ENCODE data around the gene RHEX.
"Not testable (repeated sequence)": the region's sequence is repeated elsewhere in the genome, so short reads cannot be mapped to it uniquely, and the experiment has no call there.

The RHEX gene, protein sequence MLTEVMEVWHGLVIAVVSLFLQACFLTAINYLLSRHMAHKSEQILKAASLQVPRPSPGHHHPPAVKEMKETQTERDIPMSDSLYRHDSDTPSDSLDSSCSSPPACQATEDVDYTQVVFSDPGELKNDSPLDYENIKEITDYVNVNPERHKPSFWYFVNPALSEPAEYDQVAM

DNA sequence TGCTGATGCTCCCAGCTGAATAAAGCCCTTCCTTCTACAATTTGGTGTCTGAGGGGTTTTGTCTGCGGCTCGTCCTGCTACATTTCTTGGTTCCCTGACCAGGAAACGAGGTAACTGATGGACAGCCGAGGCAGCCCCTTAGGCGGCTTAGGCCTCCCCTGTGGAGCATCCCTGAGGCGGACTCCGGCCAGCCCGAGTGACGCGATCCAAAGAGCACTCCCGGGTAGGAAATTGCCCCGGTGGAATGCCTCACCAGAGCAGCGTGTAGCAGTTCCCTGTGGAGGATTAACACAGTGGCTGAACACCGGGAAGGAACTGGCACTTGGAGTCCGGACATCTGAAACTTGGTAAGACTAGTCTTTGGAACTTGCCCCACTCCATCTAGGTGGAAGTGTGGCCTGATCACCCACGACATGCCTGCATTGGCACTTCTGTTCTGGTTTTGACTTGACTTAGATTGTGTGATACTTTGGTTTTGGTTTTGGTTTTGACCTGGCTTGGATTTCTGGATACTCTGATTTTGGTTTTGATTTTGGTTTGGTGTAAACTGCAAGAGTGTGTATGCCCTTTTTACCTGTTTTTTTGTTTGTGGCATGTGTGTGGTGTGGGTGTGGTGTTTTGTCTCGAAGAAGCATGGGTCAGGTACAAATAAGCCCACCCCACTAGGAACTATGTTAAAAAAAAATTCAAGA is at the start of gene RHEX:
TSS of gene RHEX (plus strand) at position 255 of the 692 bp plus-strand sequence. CDS start 44,656 bp downstream, outside the sequence.
- H3K4me3 ChIP-seq (replicated peaks in 1 of 2; ENCODE audit: low read depth in 2 of 2, low read length in 2 of 2); DNase-seq (ENCODE audit: low read depth in 2 of 2): not testable (repeated sequence)

DNA sequence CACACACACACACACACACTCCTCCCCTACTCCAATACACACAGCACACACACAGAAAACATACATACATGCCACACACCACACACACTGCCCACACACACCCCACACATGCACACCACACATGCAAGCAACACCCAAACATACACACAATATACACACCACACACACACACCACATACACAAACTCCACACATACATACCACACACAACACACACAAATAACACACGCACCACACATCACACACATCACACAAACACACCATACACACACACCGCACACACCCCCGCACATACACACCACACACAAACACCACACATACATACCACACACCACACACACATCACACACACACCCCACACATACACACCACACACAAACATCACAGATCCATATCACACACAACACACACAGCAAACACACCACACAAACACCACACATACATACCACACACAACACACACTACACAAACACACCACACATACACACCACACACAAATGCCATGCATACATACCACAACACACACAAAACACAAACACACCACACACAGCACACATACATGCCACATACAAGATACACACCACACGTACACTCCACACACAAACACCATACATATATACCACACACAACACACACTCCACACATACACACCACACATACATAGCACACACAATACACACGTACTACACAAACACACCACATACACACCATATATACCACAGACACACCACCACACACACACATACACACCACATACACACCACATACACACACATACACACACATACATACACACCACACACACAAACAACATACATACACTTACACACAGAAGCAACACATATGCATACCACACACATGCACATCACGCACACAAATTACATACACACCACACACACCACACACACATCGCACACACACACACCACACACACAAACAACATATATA is 48.8 kb upstream of the RHEX start:
- no peak for DNase-seq (ENCODE audit: low read depth in 2 of 2)
- TF ChIP-seq, protein P1, sequence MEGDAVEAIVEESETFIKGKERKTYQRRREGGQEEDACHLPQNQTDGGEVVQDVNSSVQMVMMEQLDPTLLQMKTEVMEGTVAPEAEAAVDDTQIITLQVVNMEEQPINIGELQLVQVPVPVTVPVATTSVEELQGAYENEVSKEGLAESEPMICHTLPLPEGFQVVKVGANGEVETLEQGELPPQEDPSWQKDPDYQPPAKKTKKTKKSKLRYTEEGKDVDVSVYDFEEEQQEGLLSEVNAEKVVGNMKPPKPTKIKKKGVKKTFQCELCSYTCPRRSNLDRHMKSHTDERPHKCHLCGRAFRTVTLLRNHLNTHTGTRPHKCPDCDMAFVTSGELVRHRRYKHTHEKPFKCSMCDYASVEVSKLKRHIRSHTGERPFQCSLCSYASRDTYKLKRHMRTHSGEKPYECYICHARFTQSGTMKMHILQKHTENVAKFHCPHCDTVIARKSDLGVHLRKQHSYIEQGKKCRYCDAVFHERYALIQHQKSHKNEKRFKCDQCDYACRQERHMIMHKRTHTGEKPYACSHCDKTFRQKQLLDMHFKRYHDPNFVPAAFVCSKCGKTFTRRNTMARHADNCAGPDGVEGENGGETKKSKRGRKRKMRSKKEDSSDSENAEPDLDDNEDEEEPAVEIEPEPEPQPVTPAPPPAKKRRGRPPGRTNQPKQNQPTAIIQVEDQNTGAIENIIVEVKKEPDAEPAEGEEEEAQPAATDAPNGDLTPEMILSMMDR (IDR thresholded peaks at IDR 0.05; ENCODE audit: low read depth, low read length) = no peak
- no peak overlapping the region for H3K4me3 ChIP-seq (replicated peaks in 1 of 2; ENCODE audit: low read depth in 2 of 2, low read length in 2 of 2)

DNA sequence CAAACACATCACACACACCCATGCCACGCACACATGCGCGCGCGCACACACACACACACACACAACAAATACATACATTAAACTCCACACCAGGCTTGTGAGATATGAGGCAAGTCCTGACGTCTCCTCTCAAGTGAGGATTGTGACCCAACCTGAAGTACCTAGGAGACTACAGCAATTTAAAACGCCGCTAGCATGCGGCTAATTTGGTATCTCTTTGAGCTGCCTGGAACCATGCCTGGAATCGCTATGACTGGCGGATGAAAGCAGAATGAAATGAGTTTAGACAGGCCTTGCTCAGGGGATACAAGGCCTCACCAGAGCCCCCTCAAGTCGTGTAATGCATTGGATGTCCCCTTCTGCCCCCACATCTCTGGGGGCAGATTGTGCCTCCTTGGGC is 48.1 kb upstream of the RHEX start:
- DNase-seq (ENCODE audit: low read depth in 2 of 2) = no peak
- TF ChIP-seq, protein P1 (IDR thresholded peaks at IDR 0.05; ENCODE audit: low read depth, low read length) = no peak
- no peak overlapping the region for H3K4me3 ChIP-seq (replicated peaks in 1 of 2; ENCODE audit: low read depth in 2 of 2, low read length in 2 of 2)

DNA sequence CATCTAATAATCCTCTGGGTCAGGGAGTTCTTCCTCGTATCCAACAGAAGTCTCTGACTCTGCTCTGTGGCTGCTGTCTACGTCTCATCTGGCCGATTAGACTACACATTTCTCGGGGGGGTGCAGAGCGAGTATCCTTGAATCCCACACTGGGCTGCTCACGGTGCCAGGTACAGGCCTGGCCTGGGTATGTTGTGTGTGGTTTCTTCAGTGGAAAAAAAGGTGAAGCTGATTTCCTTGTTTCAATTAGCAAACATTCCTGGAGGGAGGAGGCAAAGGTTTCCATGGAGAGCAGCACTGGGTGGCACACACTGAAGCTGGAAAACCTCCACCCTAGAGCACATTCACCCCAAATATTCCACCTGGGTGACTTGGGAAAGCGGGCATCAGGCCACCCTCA is 47.7 kb upstream of the RHEX start:
- TF ChIP-seq, protein P1 (IDR thresholded peaks at IDR 0.05; ENCODE audit: low read depth, low read length) = no peak
- no peak overlapping the region for H3K4me3 ChIP-seq (replicated peaks in 1 of 2; ENCODE audit: low read depth in 2 of 2, low read length in 2 of 2)
- DNase-seq (ENCODE audit: low read depth in 2 of 2) = no peak

DNA sequence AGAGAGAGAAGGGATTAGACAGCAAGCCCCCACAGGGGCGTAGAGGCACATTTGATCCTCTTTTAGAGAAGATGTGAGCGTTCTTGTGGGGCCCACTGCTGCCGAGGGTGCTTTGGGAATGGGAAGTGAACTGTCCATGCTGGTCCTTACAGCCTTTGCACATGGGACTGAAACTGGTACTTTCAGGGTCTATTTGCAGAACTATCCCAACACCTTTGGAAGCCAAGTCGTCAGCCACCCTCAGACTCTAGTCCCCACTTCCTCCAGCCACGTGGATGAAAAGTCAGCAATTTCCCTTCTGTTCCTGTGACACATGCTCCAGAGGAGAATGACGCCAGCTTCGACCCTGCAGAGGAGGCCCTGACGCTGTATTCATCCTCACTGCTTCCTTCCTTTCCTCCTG is 47.2 kb upstream of the RHEX start:
- no peak for DNase-seq (ENCODE audit: low read depth in 2 of 2)
- H3K4me3 ChIP-seq (replicated peaks in 1 of 2; ENCODE audit: low read depth in 2 of 2, low read length in 2 of 2) = no peak overlapping the region
- TF ChIP-seq, protein P1 (IDR thresholded peaks at IDR 0.05; ENCODE audit: low read depth, low read length) = no peak

DNA sequence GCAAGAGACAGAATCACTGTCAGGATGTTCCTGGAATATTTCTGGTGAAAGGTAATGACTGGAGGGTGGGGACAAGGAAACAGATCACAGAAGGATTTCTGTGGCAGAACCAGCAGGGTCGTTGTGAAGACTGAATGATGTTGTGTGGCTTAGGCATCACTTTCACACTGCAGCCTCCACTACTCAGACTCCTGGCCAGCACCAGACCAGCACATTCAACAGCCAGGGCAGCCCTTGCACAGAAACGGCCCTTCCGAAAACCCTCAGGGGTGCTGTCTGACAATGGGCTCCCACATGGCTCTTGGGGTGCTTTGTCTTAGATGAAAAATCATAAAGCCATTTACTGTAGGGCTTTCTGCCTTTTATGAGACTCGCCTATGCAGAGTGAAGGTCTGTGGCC is 46.0 kb upstream of the RHEX start:
- TF ChIP-seq, protein P1 (IDR thresholded peaks at IDR 0.05; ENCODE audit: low read depth, low read length) = no peak
- H3K4me3 ChIP-seq (replicated peaks in 1 of 2; ENCODE audit: low read depth in 2 of 2, low read length in 2 of 2) = no peak overlapping the region
- DNase-seq (ENCODE audit: low read depth in 2 of 2) = no peak

DNA sequence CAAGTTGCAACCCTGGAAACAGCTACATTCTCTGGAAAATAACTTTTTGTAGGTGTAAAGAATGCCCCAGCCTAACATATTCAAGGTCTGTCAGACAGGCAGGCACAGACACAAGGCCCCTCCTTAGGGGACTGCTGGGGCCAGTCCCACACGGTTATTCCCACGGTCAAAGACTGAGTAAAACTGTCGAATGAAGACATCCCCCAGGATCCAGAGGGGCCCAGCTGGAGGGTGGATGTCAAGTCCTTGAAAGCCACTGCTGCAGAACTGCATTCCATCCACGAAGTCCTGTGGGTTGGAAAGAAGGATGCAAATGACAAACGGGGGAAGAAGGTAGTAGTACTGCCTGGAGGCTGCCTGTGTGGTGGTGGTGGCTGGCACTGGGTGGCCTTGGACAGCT is 42.9 kb upstream of the RHEX start:
- TF ChIP-seq, protein P1 (IDR thresholded peaks at IDR 0.05; ENCODE audit: low read depth, low read length) = no peak
- no peak overlapping the region for H3K4me3 ChIP-seq (replicated peaks in 1 of 2; ENCODE audit: low read depth in 2 of 2, low read length in 2 of 2)
- DNase-seq (ENCODE audit: low read depth in 2 of 2) = no peak

Data from cardiac fibroblast (primary cell).